Gastroesophageal sphincter (tissue), 4 donors: Measurements from ENCODE around the gene FAM117A. TPM values are rescaled to one million over a fixed set of nuclear protein-coding genes. Genes with fewer than 3 reads are reported as not detected.
A peak's percentile ranks its signal among the peaks of the same experiment; 100 is the strongest.
"Not testable (repeated sequence)": the region's sequence is repeated elsewhere in the genome, so short reads cannot be mapped to it uniquely, and the experiment has no call there.

Experiments
- ATAC-seq: fragments of 150-250 bp; one replicate; pipeline ENCODE4 v1.9.1; 2016; ENCODE audit warnings: mild to moderate bottlenecking, moderate library complexity
- H3K27ac ChIP-seq, 4 donors: fragments of 200-600 bp; sonication (generic) in 3 of 4; 1 replicate in 3 of 4; 2 replicates in 1 of 4; pipeline ENCODE4 v1.5.1; 2016 to 2019
- H3K27me3 ChIP-seq: fragments of 200-600 bp; sonication (generic); one replicate; pipeline ENCODE4 v1.5.1; 2019
- H3K36me3 ChIP-seq, 2 donors: fragments of 200-600 bp; sonication (generic); one replicate each; pipeline ENCODE4 v1.5.1; 2019; ENCODE audit warnings: control low read depth in 1 of 2
- H3K4me1 ChIP-seq, 3 donors: fragments of 200-600 bp; sonication (generic); 1 replicate in 2 of 3; 2 replicates in 1 of 3; pipeline ENCODE4 v1.5.1; 2016 to 2019; ENCODE audit warnings: control low read depth in 2 of 3
- H3K4me3 ChIP-seq, 2 donors: fragments of 200-600 bp; sonication (generic); one replicate each; pipeline ENCODE4 v1.5.1; 2019; ENCODE audit warnings: mild to moderate bottlenecking in 1 of 2, moderate library complexity in 1 of 2
- H3K9me3 ChIP-seq, 3 donors: fragments of 200-600 bp; sonication (generic); one replicate each; pipeline ENCODE4 v1.5.1; 2017 to 2019; ENCODE audit warnings: control low read depth in 2 of 3
- EP300 ChIP-seq: sonication (generic); formaldehyde crosslinking; IDR thresholded peaks from one replicate; pipeline ENCODE4 v1.6.1; 2017; ENCODE audit warnings: antibody characterized with exemption, mild to moderate bottlenecking
- POLR2A ChIP-seq, 2 donors: fragments of 450-650 bp; IDR thresholded peaks; one replicate each; pipeline ENCODE4 v1.6.1; 2017; ENCODE audit warnings: antibody characterized with exemption in 2 of 2, mild to moderate bottlenecking in 2 of 2, moderate library complexity in 1 of 2
- POLR2AphosphoS5 ChIP-seq: sonication (generic); formaldehyde crosslinking; IDR thresholded peaks from one replicate; pipeline ENCODE4 v1.6.1; 2017; ENCODE audit warnings: antibody characterized with exemption
- WGBS, 2 donors: methylation state at CpG; one replicate each; pipeline ENCODE4 v1.1.5; 2018; ENCODE audit warnings: low coverage in 1 of 2; 5-methylcytosine and 5-hydroxymethylcytosine counted together
- total RNA-seq, 4 donors: library from RNA; depleted of rRNA; stranded (reverse); fragments of >200 nt; gene quantifications; one replicate each; pipeline ENCODE4 v1.1.0, GENCODE V29; 2016
- TF ChIP-seq, protein P1 (sequence below), 4 experiments: fragments of 200-600 bp in 2 of 4; fragments of 450-650 bp in 2 of 4; sonication (generic) in 1 of 4; IDR thresholded peaks; one replicate each; pipeline ENCODE4 v1.5.1; 2017 to 2019; ENCODE audit warnings: antibody characterized with exemption in 4 of 4, mild to moderate bottlenecking in 2 of 4, moderate library complexity in 2 of 4

FAM117A gene
- total RNA-seq, 4 donors from 2014 or later = 12.4 to 39.5 (median 19.8) TPM

- Histone ChIP-seq H3K4me1 (peaks cover 7 to 89% (median 37%) of the 10 kb centered on the region in 3 donors), H3K36me3 (peaks cover 0 to 12% of the 10 kb centered on the region in 2 donors), H3K27ac (peak overlapping the region in 3 of 4 donors; percentile 76 to 85 (median 82)), H3K4me3 (no peak overlapping the region), H3K9me3 (no peaks in the 10 kb centered on the region), H3K27me3 (no peaks in the 10 kb centered on the region)
- ATAC-seq = no peak
- 75 to 88% methylated on average over 3 to 5 of the region's 5 CpGs for WGBS, 2 donors
- TF ChIP-seq, protein P1, sequence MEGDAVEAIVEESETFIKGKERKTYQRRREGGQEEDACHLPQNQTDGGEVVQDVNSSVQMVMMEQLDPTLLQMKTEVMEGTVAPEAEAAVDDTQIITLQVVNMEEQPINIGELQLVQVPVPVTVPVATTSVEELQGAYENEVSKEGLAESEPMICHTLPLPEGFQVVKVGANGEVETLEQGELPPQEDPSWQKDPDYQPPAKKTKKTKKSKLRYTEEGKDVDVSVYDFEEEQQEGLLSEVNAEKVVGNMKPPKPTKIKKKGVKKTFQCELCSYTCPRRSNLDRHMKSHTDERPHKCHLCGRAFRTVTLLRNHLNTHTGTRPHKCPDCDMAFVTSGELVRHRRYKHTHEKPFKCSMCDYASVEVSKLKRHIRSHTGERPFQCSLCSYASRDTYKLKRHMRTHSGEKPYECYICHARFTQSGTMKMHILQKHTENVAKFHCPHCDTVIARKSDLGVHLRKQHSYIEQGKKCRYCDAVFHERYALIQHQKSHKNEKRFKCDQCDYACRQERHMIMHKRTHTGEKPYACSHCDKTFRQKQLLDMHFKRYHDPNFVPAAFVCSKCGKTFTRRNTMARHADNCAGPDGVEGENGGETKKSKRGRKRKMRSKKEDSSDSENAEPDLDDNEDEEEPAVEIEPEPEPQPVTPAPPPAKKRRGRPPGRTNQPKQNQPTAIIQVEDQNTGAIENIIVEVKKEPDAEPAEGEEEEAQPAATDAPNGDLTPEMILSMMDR (IDR thresholded peaks at IDR 0.05) = no peak
- TF ChIP-seq POLR2AphosphoS5 = no peak
These were observed 35.5 kb downstream of the FAM117A start for GRCh38 chr17:49728425-49728824.

- 90 to 93% methylated on average over 3 to 4 of the region's 4 CpGs for WGBS, 2 donors
- no peak overlapping the region for H3K4me3 ChIP-seq
- H3K27me3 ChIP-seq = no peaks in the 10 kb centered on the region
- H3K36me3 ChIP-seq = peaks cover 0 to 12% of the 10 kb centered on the region in 2 donors
- ATAC-seq = no peak
- peaks cover 13 to 89% (median 48%) of the 10 kb centered on the region in 3 donors for H3K4me1 ChIP-seq
- no peaks in the 10 kb centered on the region for H3K9me3 ChIP-seq
- no peak for TF ChIP-seq EP300
- no peak for TF ChIP-seq POLR2A (IDR thresholded peaks at IDR 0.05)
- TF ChIP-seq, protein P1 (IDR thresholded peaks at IDR 0.05) = no peak
- no peak for TF ChIP-seq POLR2AphosphoS5
- peak overlapping the region in 3 of 4 donors; percentile 6 to 76 (median 7) for H3K27ac ChIP-seq
These were observed 36.6 kb downstream of the FAM117A start for GRCh38 chr17:49727380-49727779.

DNA sequence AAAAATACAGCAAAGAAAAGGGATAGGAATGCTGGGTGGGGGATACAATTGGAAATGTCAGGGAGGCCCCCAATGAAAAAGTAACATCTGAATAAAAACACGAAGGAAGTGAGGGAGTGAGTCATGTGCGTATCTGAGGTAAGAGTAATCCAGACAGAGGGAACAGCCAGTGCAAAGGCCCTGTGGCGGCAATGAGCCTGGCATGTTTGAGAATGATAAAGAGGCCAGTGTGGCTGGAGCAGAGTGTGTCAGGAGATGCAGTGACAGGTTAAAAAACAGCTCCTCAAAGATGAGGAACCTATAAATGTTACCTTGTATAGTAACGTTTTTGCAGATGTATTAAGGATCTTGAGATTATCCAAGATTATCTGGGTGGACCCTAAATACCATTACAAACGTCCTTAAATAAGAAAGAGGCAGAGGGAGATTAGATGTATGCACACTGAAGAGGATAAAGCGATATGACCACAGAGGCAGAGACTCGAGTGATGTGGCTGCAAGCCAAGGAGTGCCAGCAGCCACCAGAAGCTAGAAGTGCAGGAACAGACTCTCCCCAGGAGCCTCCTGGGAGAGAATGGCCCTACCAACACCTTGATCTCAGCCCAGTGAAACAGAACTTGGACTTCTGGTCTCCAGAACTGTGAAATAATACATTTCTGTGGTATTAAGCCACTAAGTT, 38.3 kb downstream of the FAM117A start:
- Histone ChIP-seq H3K4me3 (no peak overlapping the region), H3K27ac (peak overlapping the region in 3 of 4 donors; percentile 75 to 86 (median 80)), H3K4me1 (peaks cover 7 to 83% (median 41%) of the 10 kb centered on the region in 3 donors)

GRCh38 chr17:49724552-49724951, 39.4 kb downstream of the FAM117A start:
- not testable (repeated sequence) for H3K27me3 ChIP-seq, ATAC-seq
- WGBS, 2 donors = 81 to 100% methylated on average over 2 to 6 of the region's 6 CpGs

More for the DNA sequence above, 38.3 kb downstream of the FAM117A start:
- TF ChIP-seq POLR2AphosphoS5 = no peak
- TF ChIP-seq, protein P1 (IDR thresholded peaks at IDR 0.05) = no peak
- no peak for TF ChIP-seq POLR2A (IDR thresholded peaks at IDR 0.05)
- no peak for TF ChIP-seq EP300
- ATAC-seq = no peak
- WGBS, 2 donors = 78 to 83% methylated on average over 7 of the region's 7 CpGs
- Histone ChIP-seq H3K9me3 (no peaks in the 10 kb centered on the region), H3K36me3 (peaks cover 0 to 21% of the 10 kb centered on the region in 2 donors), H3K27me3 (no peaks in the 10 kb centered on the region)

GRCh38 chr17:49723423-49723822, 40.5 kb downstream of the FAM117A start:
- Histone ChIP-seq H3K27me3 (no peaks in the 10 kb centered on the region), H3K9me3 (no peaks in the 10 kb centered on the region), H3K36me3 (peaks cover 0 to 41% of the 10 kb centered on the region in 2 donors), H3K4me1 (peaks cover 5 to 74% (median 27%) of the 10 kb centered on the region in 3 donors), H3K27ac (peak overlapping the region; percentile 45 to 86 (median 78)), H3K4me3 (no peak overlapping the region)
- 0 to 22% methylated on average over 1 to 3 of the region's 8 CpGs for WGBS, 2 donors
- ATAC-seq = peak; percentile 80
- TF ChIP-seq POLR2AphosphoS5 (no peak), EP300 (no peak), POLR2A (IDR thresholded peaks at IDR 0.05) (no peak)
- TF ChIP-seq, protein P1 (IDR thresholded peaks at IDR 0.05) = no peak

More at GRCh38 chr17:49724552-49724951, 39.4 kb downstream of the FAM117A start:
- not testable (repeated sequence) for H3K9me3 ChIP-seq, H3K4me3 ChIP-seq
- Histone ChIP-seq H3K27ac (peak overlapping the region; percentile 25 to 86 (median 78)), H3K4me1 (peaks cover 5 to 83% (median 38%) of the 10 kb centered on the region in 3 donors), H3K36me3 (peaks cover 0 to 30% of the 10 kb centered on the region in 2 donors)
